ENCODE measurements around the gene TEX22. TPM values are rescaled to one million over a fixed set of nuclear protein-coding genes. Genes with fewer than 3 reads are reported as not detected.

Gene TEX22
- total RNA-seq, 1 donor = 0.27 TPM

DNA sequence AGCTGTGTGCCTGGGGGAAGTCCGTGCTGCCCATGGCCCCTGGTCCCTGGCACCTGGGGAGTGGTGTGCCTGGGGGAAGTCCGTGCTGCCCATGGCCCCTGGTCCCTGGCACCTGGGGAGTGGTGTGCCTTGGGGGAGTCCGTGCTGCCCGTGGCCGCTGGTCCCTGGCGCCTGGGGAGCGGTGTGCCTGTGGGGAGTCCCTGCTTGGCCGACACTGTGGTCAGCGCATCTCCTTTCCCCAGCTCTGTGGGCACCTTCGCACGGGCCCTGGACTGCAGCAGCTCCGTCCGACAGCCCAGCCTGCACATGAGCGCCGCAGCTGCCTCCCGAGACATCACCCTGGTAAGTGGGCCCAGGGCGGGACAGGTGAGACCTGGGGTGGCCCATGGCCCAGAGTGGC lies 61.8 kb downstream of the TEX22 start:
- no peak overlapping the region for H3K4me3 ChIP-seq (ENCODE audit: low read depth, low read length)
- no peak for DNase-seq (ENCODE audit: low read depth)
- TF ChIP-seq, protein P1, sequence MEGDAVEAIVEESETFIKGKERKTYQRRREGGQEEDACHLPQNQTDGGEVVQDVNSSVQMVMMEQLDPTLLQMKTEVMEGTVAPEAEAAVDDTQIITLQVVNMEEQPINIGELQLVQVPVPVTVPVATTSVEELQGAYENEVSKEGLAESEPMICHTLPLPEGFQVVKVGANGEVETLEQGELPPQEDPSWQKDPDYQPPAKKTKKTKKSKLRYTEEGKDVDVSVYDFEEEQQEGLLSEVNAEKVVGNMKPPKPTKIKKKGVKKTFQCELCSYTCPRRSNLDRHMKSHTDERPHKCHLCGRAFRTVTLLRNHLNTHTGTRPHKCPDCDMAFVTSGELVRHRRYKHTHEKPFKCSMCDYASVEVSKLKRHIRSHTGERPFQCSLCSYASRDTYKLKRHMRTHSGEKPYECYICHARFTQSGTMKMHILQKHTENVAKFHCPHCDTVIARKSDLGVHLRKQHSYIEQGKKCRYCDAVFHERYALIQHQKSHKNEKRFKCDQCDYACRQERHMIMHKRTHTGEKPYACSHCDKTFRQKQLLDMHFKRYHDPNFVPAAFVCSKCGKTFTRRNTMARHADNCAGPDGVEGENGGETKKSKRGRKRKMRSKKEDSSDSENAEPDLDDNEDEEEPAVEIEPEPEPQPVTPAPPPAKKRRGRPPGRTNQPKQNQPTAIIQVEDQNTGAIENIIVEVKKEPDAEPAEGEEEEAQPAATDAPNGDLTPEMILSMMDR (IDR thresholded peaks at IDR 0.05; ENCODE audit: insufficient read depth, low read length) = no peak

DNA sequence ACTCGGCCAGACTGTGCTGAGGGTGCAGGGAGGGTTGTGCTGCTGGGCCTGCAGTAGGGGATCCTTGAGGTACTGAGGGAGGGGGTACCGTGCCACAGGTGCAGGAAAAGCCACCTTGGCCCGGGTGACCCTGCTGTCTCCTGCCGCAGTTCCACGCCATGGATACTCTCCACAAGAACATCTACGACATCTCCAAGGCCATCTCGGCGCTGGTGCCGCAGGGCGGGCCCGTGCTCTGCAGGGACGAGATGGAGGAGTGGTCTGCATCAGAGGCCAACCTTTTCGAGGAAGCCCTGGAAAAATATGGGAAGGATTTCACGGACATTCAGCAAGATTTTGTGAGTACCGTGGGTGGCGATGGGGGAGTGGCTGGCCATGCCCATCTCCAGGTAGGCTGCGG lies 62.3 kb downstream of the TEX22 start:
- TF ChIP-seq, protein P1 (IDR thresholded peaks at IDR 0.05; ENCODE audit: insufficient read depth, low read length) = no peak
- no peak overlapping the region for H3K4me3 ChIP-seq (ENCODE audit: low read depth, low read length)
- DNase-seq (ENCODE audit: low read depth) = no peak

DNA sequence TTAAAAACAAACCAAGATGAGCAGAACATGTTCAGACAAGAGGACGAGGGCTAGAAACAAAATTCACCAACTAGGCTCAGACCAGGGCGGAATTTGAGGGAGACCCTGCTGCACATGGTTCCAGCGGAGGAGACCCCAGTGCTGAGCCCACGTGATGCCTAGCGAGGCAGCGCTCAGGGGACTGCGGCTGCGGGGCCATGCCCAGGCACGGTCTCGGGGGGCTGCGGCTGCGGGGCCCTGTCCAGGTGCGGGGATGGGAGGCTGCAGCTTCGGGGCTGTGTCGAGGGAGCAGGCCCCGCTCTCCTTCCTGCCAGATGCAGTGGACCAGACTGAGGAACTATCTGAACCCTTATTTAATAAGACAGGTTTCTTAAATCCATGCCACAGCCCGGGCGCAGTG lies 63.6 kb downstream of the TEX22 start:
- no peak for DNase-seq (ENCODE audit: low read depth)
- TF ChIP-seq, protein P1 (IDR thresholded peaks at IDR 0.05; ENCODE audit: insufficient read depth, low read length) = no peak
- no peak overlapping the region for H3K4me3 ChIP-seq (ENCODE audit: low read depth, low read length)

Other genes starting within 250 kb of the TEX22 start
- gene JAG2, start 229.8 kb upstream of the TEX22 start, total RNA-seq (ENCODE audit: low replicate concordance) = 0.63 and 3.1 TPM in 2 replicates
- gene NUDT14, start 217.2 kb upstream of the TEX22 start, total RNA-seq (ENCODE audit: low replicate concordance) = 11.7 and 25.3 TPM in 2 replicates
- gene BTBD6, start 150.0 kb upstream of the TEX22 start, total RNA-seq (ENCODE audit: low replicate concordance) = 51.0 and 123 TPM in 2 replicates
- 28.8 and 49.4 TPM in 2 replicates for gene BRF1, start 97.5 kb upstream of the TEX22 start, total RNA-seq (ENCODE audit: low replicate concordance)
- gene PACS2, start 83.8 kb upstream of the TEX22 start, total RNA-seq (ENCODE audit: low replicate concordance) = 41.5 and 48.6 TPM in 2 replicates
- gene MTA1, start 21.3 kb downstream of the TEX22 start, total RNA-seq (ENCODE audit: low replicate concordance) = 43.0 and 44.4 TPM in 2 replicates
- 32.9 and 54.3 TPM in 2 replicates for gene CRIP2, start 76.3 kb downstream of the TEX22 start, total RNA-seq (ENCODE audit: low replicate concordance)
- 9.4 and 28.4 TPM in 2 replicates for gene CRIP1, start 88.3 kb downstream of the TEX22 start, total RNA-seq (ENCODE audit: low replicate concordance)
- 8.7 and 12.6 TPM in 2 replicates for gene TEDC1, start 92.7 kb downstream of the TEX22 start, total RNA-seq (ENCODE audit: low replicate concordance)
- gene TMEM121, start 128.0 kb downstream of the TEX22 start, total RNA-seq (ENCODE audit: low replicate concordance) = 4.0 and 6.7 TPM in 2 replicates

Data from fibroblast of the aortic adventitia (primary cell).